CD8-positive, alpha-beta memory T cell (primary cell): Measurements from ENCODE around the gene ALCAM. TPM values are rescaled to one million over a fixed set of nuclear protein-coding genes. Genes with fewer than 3 reads are reported as not detected.
"Not testable (repeated sequence)": the region's sequence is repeated elsewhere in the genome, so short reads cannot be mapped to it uniquely, and the experiment has no call there.

Experiments
- CTCF ChIA-PET: fragments of 350-600 bp; sonication (Branson Sonifier 250); formaldehyde crosslinking; loops from one replicate; lab custom pipeline; 2021; ENCODE audit warnings: antibody characterized with exemption; lab: Charles Lee
- POLR2A ChIA-PET: fragments of 350-600 bp; sonication (Branson Sonifier 250); formaldehyde crosslinking; loops from one replicate; lab custom pipeline; 2021; ENCODE audit warnings: antibody characterized with exemption; lab: Charles Lee
- DNase-seq, 5 donors: peaks; one replicate each; pipeline versions ENCODE4 v3.0.0 to v3.0.0-alpha.2; 2020 to 2022; ENCODE audit warnings: mixed read lengths in 1 of 5
- H3K27ac ChIP-seq: one replicate; pipeline ENCODE4 v1.7.0; 2013; ENCODE audit warnings: low read depth, mild to moderate bottlenecking, low read length, moderate library complexity
- H3K27me3 ChIP-seq: 2 replicates; pipeline ENCODE4 v1.7.0; 2013; ENCODE audit warnings: low read length, mild to moderate bottlenecking; ENCODE audit not compliant: insufficient read depth, poor library complexity, severe bottlenecking
- H3K36me3 ChIP-seq: 2 replicates; pipeline ENCODE4 v1.7.0; 2013; ENCODE audit warnings: mild to moderate bottlenecking, low read length, moderate library complexity; ENCODE audit not compliant: insufficient read depth
- H3K4me1 ChIP-seq: 2 replicates; pipeline ENCODE4 v1.7.0; 2013; ENCODE audit warnings: mild to moderate bottlenecking, low read length, moderate library complexity; ENCODE audit not compliant: insufficient read depth
- H3K4me3 ChIP-seq: 2 replicates; pipeline ENCODE4 v1.7.0; 2013; ENCODE audit warnings: mild to moderate bottlenecking, low read length
- H3K9me3 ChIP-seq: 2 replicates; pipeline ENCODE4 v1.7.0; 2013; ENCODE audit warnings: mild to moderate bottlenecking, low read length
- H3K27ac Mint-ChIP-seq, 8 donors: one replicate each; pipeline ENCODE4 v1.8.0; 2020 to 2021; ENCODE audit warnings: mixed read lengths in 8 of 8, mild to moderate bottlenecking in 6 of 8, inconsistent platforms in 3 of 8, moderate library complexity in 3 of 8
- H3K27me3 Mint-ChIP-seq, 2 donors: one replicate each; pipeline ENCODE4 v1.8.0; 2020 to 2021; ENCODE audit warnings: mixed read lengths in 2 of 2, mild to moderate bottlenecking in 1 of 2, moderate library complexity in 1 of 2
- H3K36me3 Mint-ChIP-seq, 3 donors: one replicate each; pipeline ENCODE4 v1.8.0; 2020 to 2021; ENCODE audit warnings: mixed read lengths in 3 of 3, inconsistent platforms in 1 of 3, mild to moderate bottlenecking in 1 of 3
- H3K4me1 Mint-ChIP-seq, 3 donors: one replicate each; pipeline ENCODE4 v1.8.0; 2020 to 2021; ENCODE audit warnings: mixed read lengths in 3 of 3, inconsistent platforms in 1 of 3, mild to moderate bottlenecking in 1 of 3
- H3K4me3 Mint-ChIP-seq, 7 donors: one replicate each; pipeline ENCODE4 v1.8.0; 2020 to 2021; ENCODE audit warnings: mixed read lengths in 7 of 7, mild to moderate bottlenecking in 6 of 7, moderate library complexity in 4 of 7, inconsistent platforms in 2 of 7
- H3K9me3 Mint-ChIP-seq, 5 donors: one replicate each; pipeline ENCODE4 v1.8.0; 2020 to 2022; ENCODE audit warnings: mixed read lengths in 5 of 5, mild to moderate bottlenecking in 3 of 5, moderate library complexity in 2 of 5, inconsistent platforms in 1 of 5
- polyA plus RNA-seq: library from polyadenylated mRNA; unstranded; fragments of 300-500 nt; fragmentation: Illumina TruSeq; gene quantifications from one replicate; pipeline ENCODE4 v1.2.3, GENCODE V29; 2021
- total RNA-seq, 2 experiments: library from RNA; stranded (reverse); gene quantifications; one replicate each; pipeline ENCODE4 v1.2.3, GENCODE V29; 2021

ALCAM gene
- total and polyA plus RNA-seq, 3 experiments from 2014 or later = 6.4 to 26.9 (median 26.1) TPM

GRCh38 chr3:105399062-105399461, 32.4 kb downstream of the ALCAM start:
- CTCF ChIA-PET = no interaction called here
- peaks cover 1 to 37% (median 4%) of the 10 kb centered on the region in 3 donors for H3K36me3 Mint-ChIP-seq
- POLR2A ChIA-PET = no interaction called here

GRCh38 chr3:105399611-105400010, 32.9 kb downstream of the ALCAM start:
- H3K27me3 ChIP-seq = no peaks in the 10 kb centered on the region
- Mint-ChIP-seq H3K27me3 (peaks cover 0 to 2% of the 10 kb centered on the region in 2 donors), H3K36me3 (peaks cover 1 to 39% (median 4%) of the 10 kb centered on the region in 3 donors), H3K4me3 (no peak overlapping the region), H3K9me3 (peaks cover 0 to 10% (median 5%) of the 10 kb centered on the region in 5 donors), H3K27ac (no peak overlapping the region), H3K4me1 (no peaks in the 10 kb centered on the region)
- no peaks in the 10 kb centered on the region for H3K36me3 ChIP-seq
- H3K9me3 ChIP-seq = no peaks in the 10 kb centered on the region
- no peaks in the 10 kb centered on the region for H3K4me1 ChIP-seq
- H3K4me3 ChIP-seq = no peak overlapping the region
- CTCF ChIA-PET = no interaction called here
- POLR2A ChIA-PET = no interaction called here
- H3K27ac ChIP-seq = no peak overlapping the region
- no peak for DNase-seq

More at GRCh38 chr3:105399062-105399461, 32.4 kb downstream of the ALCAM start:
- H3K36me3 ChIP-seq = no peaks in the 10 kb centered on the region
- Mint-ChIP-seq H3K4me3 (no peak overlapping the region), H3K9me3 (peaks cover 0 to 11% (median 5%) of the 10 kb centered on the region in 5 donors), H3K27ac (no peak overlapping the region), H3K4me1 (no peaks in the 10 kb centered on the region), H3K27me3 (peaks cover 0 to 2% of the 10 kb centered on the region in 2 donors)
- no peaks in the 10 kb centered on the region for H3K4me1 ChIP-seq
- H3K27me3 ChIP-seq = no peaks in the 10 kb centered on the region
- H3K27ac ChIP-seq = no peak overlapping the region
- no peak overlapping the region for H3K4me3 ChIP-seq
- no peak for DNase-seq
- H3K9me3 ChIP-seq = no peaks in the 10 kb centered on the region

DNA sequence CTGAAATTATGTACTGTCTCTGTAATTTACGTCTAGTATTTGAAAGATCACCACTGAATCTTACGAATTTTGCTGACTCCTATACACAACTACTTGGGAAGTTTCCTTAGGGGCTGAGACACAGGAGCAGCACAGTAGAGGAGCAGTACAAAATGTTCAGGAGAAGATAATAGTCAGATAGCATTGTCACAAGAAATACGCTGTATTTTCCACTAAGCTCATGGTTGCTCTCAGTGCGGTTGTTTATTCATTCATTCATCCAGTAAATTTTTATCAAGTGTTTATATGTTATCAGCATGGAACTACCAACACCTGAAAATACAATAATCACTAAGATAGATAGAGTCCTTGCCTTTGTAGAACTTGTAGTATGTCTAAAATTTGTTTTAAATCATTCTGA, 34.5 kb downstream of the ALCAM start:
- no peak overlapping the region for H3K4me3 Mint-ChIP-seq
- ChIA-PET POLR2A (no interaction called here), CTCF (no interaction called here)
- Histone ChIP-seq H3K36me3 (no peaks in the 10 kb centered on the region), H3K9me3 (no peaks in the 10 kb centered on the region), H3K4me1 (no peaks in the 10 kb centered on the region), H3K4me3 (no peak overlapping the region), H3K27ac (no peak overlapping the region), H3K27me3 (no peaks in the 10 kb centered on the region)
- peaks cover 0 to under 1% of the 10 kb centered on the region in 2 donors for H3K27me3 Mint-ChIP-seq
- H3K4me1 Mint-ChIP-seq = no peaks in the 10 kb centered on the region
- H3K36me3 Mint-ChIP-seq = peaks cover 1 to 43% (median 6%) of the 10 kb centered on the region in 3 donors
- H3K27ac Mint-ChIP-seq = no peak overlapping the region
- no peak for DNase-seq
- H3K9me3 Mint-ChIP-seq = peaks cover 0 to 16% (median 10%) of the 10 kb centered on the region in 5 donors

- Histone ChIP-seq H3K4me3 (no peak overlapping the region), H3K4me1 (no peaks in the 10 kb centered on the region), H3K27me3 (no peaks in the 10 kb centered on the region), H3K27ac (no peak overlapping the region), H3K36me3 (no peaks in the 10 kb centered on the region), H3K9me3 (no peaks in the 10 kb centered on the region)
- ChIA-PET POLR2A (no interaction called here), CTCF (no interaction called here)
- Mint-ChIP-seq H3K27ac (no peak overlapping the region), H3K4me1 (no peaks in the 10 kb centered on the region), H3K9me3 (peaks cover 0 to 16% (median 10%) of the 10 kb centered on the region in 5 donors), H3K36me3 (peaks cover 1 to 46% (median 6%) of the 10 kb centered on the region in 3 donors), H3K27me3 (no peaks in the 10 kb centered on the region), H3K4me3 (no peak overlapping the region)
- no peak for DNase-seq
Measured at GRCh38 chr3:105401691-105402149, 35.0 kb downstream of the ALCAM start.

GRCh38 chr3:105402287-105402801, 35.6 kb downstream of the ALCAM start:
- peaks cover 0 to 19% (median 10%) of the 10 kb centered on the region in 5 donors for H3K9me3 Mint-ChIP-seq
- H3K36me3 Mint-ChIP-seq = peaks cover 1 to 52% (median 6%) of the 10 kb centered on the region in 3 donors
- no peaks in the 10 kb centered on the region for H3K9me3 ChIP-seq
- H3K36me3 ChIP-seq = no peaks in the 10 kb centered on the region
- CTCF ChIA-PET = no interaction called here
- no peak for DNase-seq
- POLR2A ChIA-PET = no interaction called here
- no peaks in the 10 kb centered on the region for H3K4me1 Mint-ChIP-seq
- H3K4me3 Mint-ChIP-seq = no peak overlapping the region
- no peaks in the 10 kb centered on the region for H3K27me3 Mint-ChIP-seq
- no peaks in the 10 kb centered on the region for H3K27me3 ChIP-seq
- no peak overlapping the region for H3K27ac ChIP-seq
- no peaks in the 10 kb centered on the region for H3K4me1 ChIP-seq
- H3K27ac Mint-ChIP-seq = no peak overlapping the region
- no peak overlapping the region for H3K4me3 ChIP-seq

- CTCF ChIA-PET = not testable (repeated sequence)
Measured at GRCh38 chr3:105403034-105403433, 36.3 kb downstream of the ALCAM start.

DNA sequence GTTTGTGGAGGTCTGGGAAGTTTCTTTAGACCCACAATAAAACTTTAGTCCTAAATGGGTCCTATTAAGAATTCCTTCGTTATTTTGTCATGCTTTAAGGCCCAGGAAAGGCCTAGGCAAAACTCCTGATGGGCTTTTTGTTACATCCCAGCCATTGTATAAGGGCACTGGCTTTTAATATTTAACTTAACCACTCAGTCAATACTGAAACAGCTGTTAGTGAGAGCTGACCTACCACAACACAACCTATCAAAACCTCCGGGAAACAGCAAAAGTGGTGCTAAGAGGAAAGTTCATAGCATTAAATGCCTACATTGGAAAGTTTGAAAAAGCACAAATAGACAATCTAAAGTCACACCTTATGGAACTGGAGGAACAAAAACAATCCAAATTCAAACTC, 39.6 kb downstream of the ALCAM start:
- CTCF ChIA-PET = no interaction called here
- no peaks in the 10 kb centered on the region for H3K36me3 ChIP-seq
- Mint-ChIP-seq H3K4me1 (no peaks in the 10 kb centered on the region), H3K27ac (no peak overlapping the region), H3K9me3 (peaks cover 0 to 19% (median 10%) of the 10 kb centered on the region in 5 donors), H3K36me3 (peaks cover 1 to 41% (median 6%) of the 10 kb centered on the region in 3 donors), H3K27me3 (no peaks in the 10 kb centered on the region), H3K4me3 (no peak overlapping the region)
- no peak overlapping the region for H3K4me3 ChIP-seq
- H3K27ac ChIP-seq = no peak overlapping the region
- POLR2A ChIA-PET = no interaction called here
- no peaks in the 10 kb centered on the region for H3K4me1 ChIP-seq
- no peak for DNase-seq
- no peaks in the 10 kb centered on the region for H3K27me3 ChIP-seq
- H3K9me3 ChIP-seq = no peaks in the 10 kb centered on the region

More at GRCh38 chr3:105403034-105403433, 36.3 kb downstream of the ALCAM start:
- H3K36me3 Mint-ChIP-seq = peaks cover 1 to 49% (median 6%) of the 10 kb centered on the region in 3 donors
- H3K27ac ChIP-seq, H3K27me3 ChIP-seq, H3K4me3 ChIP-seq, H3K4me1 Mint-ChIP-seq, H3K9me3 ChIP-seq, H3K27ac Mint-ChIP-seq, POLR2A ChIA-PET, H3K27me3 Mint-ChIP-seq, H3K36me3 ChIP-seq, DNase-seq, H3K4me1 ChIP-seq, H3K4me3 Mint-ChIP-seq: not testable (repeated sequence)
- peaks cover 0 to 19% (median 10%) of the 10 kb centered on the region in 5 donors for H3K9me3 Mint-ChIP-seq

DNA sequence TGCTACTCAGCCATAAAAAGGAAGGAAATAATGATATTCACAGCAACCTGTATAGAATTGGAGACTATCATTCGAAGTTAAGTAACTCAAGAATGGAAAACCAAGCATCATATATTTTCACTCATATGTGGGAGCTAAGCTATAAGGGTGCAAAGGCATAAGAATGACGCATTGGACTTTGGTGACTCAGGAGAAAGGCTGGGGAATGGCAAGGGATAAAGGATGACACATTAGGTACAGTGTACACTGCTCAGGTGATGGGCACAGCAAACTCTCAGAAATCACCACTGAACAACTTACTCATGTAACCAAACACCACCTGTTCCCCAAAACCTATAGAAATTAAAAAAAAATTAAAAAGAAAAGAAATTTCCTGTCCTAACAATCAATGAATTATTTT, 42.7 kb downstream of the ALCAM start:
- no peak overlapping the region for H3K27ac Mint-ChIP-seq
- POLR2A ChIA-PET = no interaction called here
- no peak for DNase-seq

More for the DNA sequence above, 42.7 kb downstream of the ALCAM start:
- Histone ChIP-seq H3K4me3 (no peak overlapping the region), H3K27ac (no peak overlapping the region), H3K9me3 (no peaks in the 10 kb centered on the region), H3K27me3 (no peaks in the 10 kb centered on the region), H3K4me1 (no peaks in the 10 kb centered on the region), H3K36me3 (no peaks in the 10 kb centered on the region)
- CTCF ChIA-PET = no interaction called here
- Mint-ChIP-seq H3K36me3 (peaks cover 0 to 22% (median 2%) of the 10 kb centered on the region in 3 donors), H3K27me3 (no peaks in the 10 kb centered on the region), H3K9me3 (peaks cover 0 to 10% (median 7%) of the 10 kb centered on the region in 5 donors), H3K4me1 (no peaks in the 10 kb centered on the region), H3K4me3 (no peak overlapping the region)
